Nephron (organoid): ENCODE measurements around the gene CDCA4.

ENCODE experiments used
- H3K27ac Mint-ChIP-seq, 3 experiments: 2 replicates each; pipeline ENCODE4 v1.8.0; 2020; ENCODE audit warnings: mixed read lengths in 3 of 3, mild to moderate bottlenecking in 2 of 3, moderate library complexity in 1 of 3
- H3K27me3 Mint-ChIP-seq: 2 replicates; pipeline ENCODE4 v1.8.0; 2021; ENCODE audit warnings: low read depth, mild to moderate bottlenecking, moderate library complexity, mixed read lengths
- H3K36me3 Mint-ChIP-seq: 2 replicates; pipeline ENCODE4 v1.8.0; 2020; ENCODE audit warnings: low read depth, mixed read lengths
- H3K4me1 Mint-ChIP-seq: 2 replicates; pipeline ENCODE4 v1.8.0; 2020; ENCODE audit warnings: mixed read lengths
- H3K4me3 Mint-ChIP-seq, 3 experiments: 2 replicates each; pipeline ENCODE4 v1.8.0; 2020; ENCODE audit warnings: mild to moderate bottlenecking in 3 of 3, mixed read lengths in 3 of 3, moderate library complexity in 2 of 3
- H3K9me3 Mint-ChIP-seq: 2 replicates; pipeline ENCODE4 v1.8.0; 2020; ENCODE audit warnings: mixed read lengths
- TF ChIP-seq, protein P1 (sequence below), 3 experiments: fragments of 200-600 bp; sonication (generic); IDR thresholded peaks; one replicate each; pipeline ENCODE4 v1.5.0; 2021; ENCODE audit warnings: antibody characterized with exemption in 3 of 3; ENCODE audit not compliant: unreplicated experiment in 3 of 3

Gene CDCA4

DNA sequence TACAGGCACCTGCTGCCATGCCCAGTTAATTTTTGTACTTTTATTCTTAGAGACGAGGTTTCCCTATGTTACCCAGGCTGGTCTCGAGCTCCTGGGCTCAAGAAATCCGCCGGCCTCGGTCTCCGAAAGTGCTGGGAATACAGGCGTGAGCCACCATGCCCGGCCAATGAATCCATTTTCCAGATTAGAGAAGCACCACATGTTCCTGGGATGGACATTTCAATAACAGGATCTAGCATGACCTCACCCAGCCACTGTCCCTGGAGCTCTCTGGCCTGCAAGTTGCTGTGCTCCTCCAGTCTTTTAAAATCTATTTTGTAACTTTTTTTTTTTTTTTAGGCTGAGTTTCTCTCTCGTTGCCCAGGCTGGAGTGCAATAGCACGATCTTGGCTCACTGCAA, 42.2 kb upstream of the CDCA4 start:
- peaks cover 15% of the 10 kb centered on the region for H3K27me3 Mint-ChIP-seq

DNA sequence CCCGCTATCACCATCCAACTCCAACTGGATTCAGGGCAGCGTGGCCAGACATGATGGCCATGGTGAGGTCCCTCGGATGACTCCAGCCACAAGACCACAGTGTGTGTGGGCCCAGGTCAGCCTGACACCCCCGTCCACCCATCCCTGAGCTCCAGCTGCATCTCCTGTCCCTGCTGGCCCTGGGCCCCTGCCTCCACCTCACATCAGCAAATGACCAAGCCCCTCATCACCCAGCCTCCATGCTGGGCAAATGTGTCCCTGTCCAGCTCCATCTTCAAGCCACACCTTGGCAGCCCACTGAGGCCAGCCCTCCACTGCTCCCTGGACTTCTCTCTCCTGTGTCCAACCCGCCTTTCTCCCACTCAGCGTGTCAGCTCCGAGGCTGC, 41.2 kb upstream of the CDCA4 start:
- H3K9me3 Mint-ChIP-seq = no peaks in the 10 kb centered on the region
- H3K27ac Mint-ChIP-seq = peak overlapping the region in 1 of 3 experiments; percentile 65
- TF ChIP-seq, protein P1, sequence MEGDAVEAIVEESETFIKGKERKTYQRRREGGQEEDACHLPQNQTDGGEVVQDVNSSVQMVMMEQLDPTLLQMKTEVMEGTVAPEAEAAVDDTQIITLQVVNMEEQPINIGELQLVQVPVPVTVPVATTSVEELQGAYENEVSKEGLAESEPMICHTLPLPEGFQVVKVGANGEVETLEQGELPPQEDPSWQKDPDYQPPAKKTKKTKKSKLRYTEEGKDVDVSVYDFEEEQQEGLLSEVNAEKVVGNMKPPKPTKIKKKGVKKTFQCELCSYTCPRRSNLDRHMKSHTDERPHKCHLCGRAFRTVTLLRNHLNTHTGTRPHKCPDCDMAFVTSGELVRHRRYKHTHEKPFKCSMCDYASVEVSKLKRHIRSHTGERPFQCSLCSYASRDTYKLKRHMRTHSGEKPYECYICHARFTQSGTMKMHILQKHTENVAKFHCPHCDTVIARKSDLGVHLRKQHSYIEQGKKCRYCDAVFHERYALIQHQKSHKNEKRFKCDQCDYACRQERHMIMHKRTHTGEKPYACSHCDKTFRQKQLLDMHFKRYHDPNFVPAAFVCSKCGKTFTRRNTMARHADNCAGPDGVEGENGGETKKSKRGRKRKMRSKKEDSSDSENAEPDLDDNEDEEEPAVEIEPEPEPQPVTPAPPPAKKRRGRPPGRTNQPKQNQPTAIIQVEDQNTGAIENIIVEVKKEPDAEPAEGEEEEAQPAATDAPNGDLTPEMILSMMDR (IDR thresholded peaks at IDR 0.05; ENCODE audit: unreplicated experiment in 3 of 3) = no peak
- peak overlapping the region in 1 of 3 experiments; percentile 62 for H3K4me3 Mint-ChIP-seq
- H3K36me3 Mint-ChIP-seq = no peaks in the 10 kb centered on the region
- peaks cover 24% of the 10 kb centered on the region for H3K27me3 Mint-ChIP-seq
- H3K4me1 Mint-ChIP-seq = peaks cover 14% of the 10 kb centered on the region

More for the DNA sequence above, 42.2 kb upstream of the CDCA4 start:
- H3K4me1 Mint-ChIP-seq = peaks cover 14% of the 10 kb centered on the region
- no peaks in the 10 kb centered on the region for H3K9me3 Mint-ChIP-seq
- no peak overlapping the region for H3K4me3 Mint-ChIP-seq
- H3K36me3 Mint-ChIP-seq = no peaks in the 10 kb centered on the region
- H3K27ac Mint-ChIP-seq = peak overlapping the region in 1 of 3 experiments; percentile 21
- TF ChIP-seq, protein P1 (IDR thresholded peaks at IDR 0.05; ENCODE audit: unreplicated experiment in 3 of 3) = no peak

DNA sequence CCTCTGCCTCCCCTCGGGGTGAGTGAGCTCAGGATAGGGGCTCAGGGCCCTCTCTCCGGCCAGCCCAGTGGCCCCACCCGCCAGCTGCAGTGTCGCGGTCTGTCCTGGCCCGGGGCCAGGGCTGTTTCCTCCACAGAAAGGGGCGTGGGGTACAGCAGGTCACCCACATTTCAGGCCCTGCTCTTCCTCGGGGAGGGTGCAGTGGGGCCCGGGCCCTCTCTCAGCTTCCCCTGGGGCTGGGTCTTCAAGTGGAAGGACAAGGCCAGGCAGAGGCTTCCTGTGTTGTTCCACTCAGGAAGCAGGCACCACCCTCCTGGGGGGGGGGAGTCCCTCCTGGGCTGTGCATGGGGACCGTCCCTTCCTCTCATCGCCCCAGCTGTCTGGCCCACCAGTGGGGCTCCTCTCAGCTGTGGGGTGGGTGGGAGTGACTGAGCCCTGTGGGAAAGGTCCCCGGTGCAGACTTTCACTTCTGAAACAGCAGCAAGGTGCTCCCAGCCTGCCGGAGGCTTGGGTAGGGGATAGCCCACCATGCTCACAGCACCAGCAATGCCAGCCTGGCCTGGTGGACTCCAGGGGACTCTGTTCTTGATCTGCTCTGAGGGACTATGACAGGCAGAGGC, 40.7 kb upstream of the CDCA4 start:
- Mint-ChIP-seq H3K4me3 (no peak overlapping the region), H3K9me3 (no peaks in the 10 kb centered on the region), H3K27me3 (peaks cover 29% of the 10 kb centered on the region), H3K27ac (no peak overlapping the region), H3K36me3 (no peaks in the 10 kb centered on the region), H3K4me1 (peaks cover 14% of the 10 kb centered on the region)
- TF ChIP-seq, protein P1 (IDR thresholded peaks at IDR 0.05; ENCODE audit: unreplicated experiment in 3 of 3) = no peak

DNA sequence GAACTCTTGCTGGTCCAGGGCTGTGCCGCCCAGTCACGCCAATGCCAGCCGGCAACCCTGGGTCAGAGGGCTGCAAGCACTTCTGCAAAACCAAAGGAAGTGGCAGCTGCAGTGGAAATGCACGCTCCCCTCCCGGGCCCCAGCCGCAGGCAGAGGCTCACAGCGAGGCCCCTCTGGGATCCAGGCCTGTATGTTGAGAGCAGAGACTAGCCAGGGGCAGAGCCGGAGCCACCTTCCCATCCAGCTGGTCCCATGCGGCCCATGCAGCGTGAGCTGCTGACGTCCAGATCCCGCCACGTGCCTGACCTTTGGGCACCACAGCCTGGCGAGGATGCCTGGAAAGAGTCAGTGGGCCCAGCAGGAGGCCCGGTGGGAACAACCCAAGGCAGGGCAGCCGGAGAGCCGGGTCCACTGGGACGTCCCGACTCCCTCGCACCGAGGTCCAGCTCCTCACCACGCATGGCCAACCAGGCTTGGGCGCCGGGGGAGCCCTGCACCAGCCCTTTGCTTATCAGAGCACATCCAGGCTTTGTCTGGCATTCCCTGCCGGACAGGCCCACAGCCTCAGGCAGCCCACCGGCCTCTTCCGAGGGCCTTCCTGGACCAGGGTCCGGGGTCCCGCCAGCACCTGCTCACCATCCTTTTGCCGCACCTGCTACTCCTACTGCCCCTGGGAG, 40.0 kb upstream of the CDCA4 start:
- Mint-ChIP-seq H3K4me1 (peaks cover 14% of the 10 kb centered on the region), H3K36me3 (no peaks in the 10 kb centered on the region), H3K27ac (no peak overlapping the region), H3K27me3 (peaks cover 34% of the 10 kb centered on the region), H3K4me3 (no peak overlapping the region), H3K9me3 (no peaks in the 10 kb centered on the region)
- TF ChIP-seq, protein P1 (IDR thresholded peaks at IDR 0.05; ENCODE audit: unreplicated experiment in 3 of 3) = no peak

DNA sequence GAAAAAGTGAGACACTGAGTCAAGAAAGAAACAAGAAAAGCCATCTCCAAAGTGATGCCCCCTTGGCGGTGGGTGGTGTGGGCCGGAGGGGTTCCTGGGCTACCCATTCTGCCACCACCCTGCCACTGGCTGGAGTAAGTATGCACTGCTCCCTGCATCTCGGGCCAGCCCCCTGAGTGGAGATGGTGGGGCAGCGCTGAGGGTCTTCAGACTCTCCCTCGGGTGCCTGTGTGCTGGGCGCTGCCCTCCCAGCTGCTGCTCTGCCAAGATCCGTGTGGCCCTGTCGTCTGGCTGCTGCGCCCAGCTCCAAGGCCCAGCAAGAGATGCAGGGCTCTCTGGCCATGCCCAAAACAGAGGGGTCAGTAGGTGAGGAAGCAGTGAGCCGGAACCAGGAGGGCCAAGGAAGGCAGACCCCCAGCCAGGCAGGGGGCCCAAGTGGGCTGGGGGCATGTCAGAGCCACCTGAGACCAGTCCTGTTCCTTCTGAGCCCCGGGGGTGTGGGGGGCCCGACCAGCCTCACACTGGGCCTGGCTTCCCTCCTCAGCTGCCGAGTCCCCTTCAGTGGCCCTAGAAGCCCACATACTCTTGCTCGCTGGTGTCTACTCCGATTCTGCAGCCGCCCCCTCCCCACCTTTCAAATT, 39.2 kb upstream of the CDCA4 start:
- TF ChIP-seq, protein P1 (IDR thresholded peaks at IDR 0.05; ENCODE audit: unreplicated experiment in 3 of 3) = no peak
- Mint-ChIP-seq H3K9me3 (no peaks in the 10 kb centered on the region), H3K27me3 (peaks cover 41% of the 10 kb centered on the region), H3K36me3 (no peaks in the 10 kb centered on the region), H3K27ac (peak overlapping the region in 2 of 3 experiments; percentile 16 to 46), H3K4me1 (peaks cover 14% of the 10 kb centered on the region), H3K4me3 (no peak overlapping the region)
